ENCODE results near the gene NEK6.

DNA sequence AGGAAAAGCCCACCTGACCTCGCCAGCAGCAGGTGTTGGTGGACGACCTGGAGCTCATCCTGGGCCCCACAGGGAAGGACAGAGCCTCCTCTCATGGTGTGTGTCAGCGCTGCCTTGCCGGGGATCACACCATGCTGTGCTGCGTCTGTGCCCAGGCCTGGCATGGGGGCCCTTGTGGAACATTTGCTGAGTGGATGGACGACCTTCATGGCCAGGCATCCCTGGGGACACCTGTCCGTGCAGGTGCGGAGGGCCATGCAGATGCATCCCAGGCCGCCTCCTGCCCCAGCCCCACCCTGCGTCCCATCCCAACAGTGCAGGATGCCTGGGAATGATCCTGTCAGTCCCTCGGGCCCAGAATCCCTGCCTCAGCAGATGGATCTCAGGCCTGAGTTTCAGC, 73.8 kb downstream of the NEK6 start:
- TF ChIP-seq CHD2 (IDR thresholded peaks at IDR 0.05; ENCODE audit: low read length, partially characterized antibody) (no peak), EP300 (IDR thresholded peaks at IDR 0.05) (no peak), POLR2A (IDR thresholded peaks at IDR 0.05; ENCODE audit: low read length) (no peak), RCOR1 (IDR thresholded peaks at IDR 0.05; ENCODE audit: low read depth, low read length) (no peak), MYC (IDR thresholded peaks at IDR 0.05; ENCODE audit: borderline replicate concordance, low read length) (no peak), CHD4 (IDR thresholded peaks at IDR 0.05; ENCODE audit: borderline replicate concordance) (no peak), MAZ (IDR thresholded peaks at IDR 0.05; ENCODE audit: borderline replicate concordance, low read depth, low read length) (no peak), CEBPB (IDR thresholded peaks at IDR 0.05) (no peak)
- TF ChIP-seq, protein P1, sequence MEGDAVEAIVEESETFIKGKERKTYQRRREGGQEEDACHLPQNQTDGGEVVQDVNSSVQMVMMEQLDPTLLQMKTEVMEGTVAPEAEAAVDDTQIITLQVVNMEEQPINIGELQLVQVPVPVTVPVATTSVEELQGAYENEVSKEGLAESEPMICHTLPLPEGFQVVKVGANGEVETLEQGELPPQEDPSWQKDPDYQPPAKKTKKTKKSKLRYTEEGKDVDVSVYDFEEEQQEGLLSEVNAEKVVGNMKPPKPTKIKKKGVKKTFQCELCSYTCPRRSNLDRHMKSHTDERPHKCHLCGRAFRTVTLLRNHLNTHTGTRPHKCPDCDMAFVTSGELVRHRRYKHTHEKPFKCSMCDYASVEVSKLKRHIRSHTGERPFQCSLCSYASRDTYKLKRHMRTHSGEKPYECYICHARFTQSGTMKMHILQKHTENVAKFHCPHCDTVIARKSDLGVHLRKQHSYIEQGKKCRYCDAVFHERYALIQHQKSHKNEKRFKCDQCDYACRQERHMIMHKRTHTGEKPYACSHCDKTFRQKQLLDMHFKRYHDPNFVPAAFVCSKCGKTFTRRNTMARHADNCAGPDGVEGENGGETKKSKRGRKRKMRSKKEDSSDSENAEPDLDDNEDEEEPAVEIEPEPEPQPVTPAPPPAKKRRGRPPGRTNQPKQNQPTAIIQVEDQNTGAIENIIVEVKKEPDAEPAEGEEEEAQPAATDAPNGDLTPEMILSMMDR (IDR thresholded peaks at IDR 0.05): no peak
- TF ChIP-seq, protein P2, sequence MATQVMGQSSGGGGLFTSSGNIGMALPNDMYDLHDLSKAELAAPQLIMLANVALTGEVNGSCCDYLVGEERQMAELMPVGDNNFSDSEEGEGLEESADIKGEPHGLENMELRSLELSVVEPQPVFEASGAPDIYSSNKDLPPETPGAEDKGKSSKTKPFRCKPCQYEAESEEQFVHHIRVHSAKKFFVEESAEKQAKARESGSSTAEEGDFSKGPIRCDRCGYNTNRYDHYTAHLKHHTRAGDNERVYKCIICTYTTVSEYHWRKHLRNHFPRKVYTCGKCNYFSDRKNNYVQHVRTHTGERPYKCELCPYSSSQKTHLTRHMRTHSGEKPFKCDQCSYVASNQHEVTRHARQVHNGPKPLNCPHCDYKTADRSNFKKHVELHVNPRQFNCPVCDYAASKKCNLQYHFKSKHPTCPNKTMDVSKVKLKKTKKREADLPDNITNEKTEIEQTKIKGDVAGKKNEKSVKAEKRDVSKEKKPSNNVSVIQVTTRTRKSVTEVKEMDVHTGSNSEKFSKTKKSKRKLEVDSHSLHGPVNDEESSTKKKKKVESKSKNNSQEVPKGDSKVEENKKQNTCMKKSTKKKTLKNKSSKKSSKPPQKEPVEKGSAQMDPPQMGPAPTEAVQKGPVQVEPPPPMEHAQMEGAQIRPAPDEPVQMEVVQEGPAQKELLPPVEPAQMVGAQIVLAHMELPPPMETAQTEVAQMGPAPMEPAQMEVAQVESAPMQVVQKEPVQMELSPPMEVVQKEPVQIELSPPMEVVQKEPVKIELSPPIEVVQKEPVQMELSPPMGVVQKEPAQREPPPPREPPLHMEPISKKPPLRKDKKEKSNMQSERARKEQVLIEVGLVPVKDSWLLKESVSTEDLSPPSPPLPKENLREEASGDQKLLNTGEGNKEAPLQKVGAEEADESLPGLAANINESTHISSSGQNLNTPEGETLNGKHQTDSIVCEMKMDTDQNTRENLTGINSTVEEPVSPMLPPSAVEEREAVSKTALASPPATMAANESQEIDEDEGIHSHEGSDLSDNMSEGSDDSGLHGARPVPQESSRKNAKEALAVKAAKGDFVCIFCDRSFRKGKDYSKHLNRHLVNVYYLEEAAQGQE (IDR thresholded peaks at IDR 0.05): no peak
- TF ChIP-seq, protein P3, sequence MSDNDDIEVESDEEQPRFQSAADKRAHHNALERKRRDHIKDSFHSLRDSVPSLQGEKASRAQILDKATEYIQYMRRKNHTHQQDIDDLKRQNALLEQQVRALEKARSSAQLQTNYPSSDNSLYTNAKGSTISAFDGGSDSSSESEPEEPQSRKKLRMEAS (IDR thresholded peaks at IDR 0.05): no peak
- TF ChIP-seq, protein P4, sequence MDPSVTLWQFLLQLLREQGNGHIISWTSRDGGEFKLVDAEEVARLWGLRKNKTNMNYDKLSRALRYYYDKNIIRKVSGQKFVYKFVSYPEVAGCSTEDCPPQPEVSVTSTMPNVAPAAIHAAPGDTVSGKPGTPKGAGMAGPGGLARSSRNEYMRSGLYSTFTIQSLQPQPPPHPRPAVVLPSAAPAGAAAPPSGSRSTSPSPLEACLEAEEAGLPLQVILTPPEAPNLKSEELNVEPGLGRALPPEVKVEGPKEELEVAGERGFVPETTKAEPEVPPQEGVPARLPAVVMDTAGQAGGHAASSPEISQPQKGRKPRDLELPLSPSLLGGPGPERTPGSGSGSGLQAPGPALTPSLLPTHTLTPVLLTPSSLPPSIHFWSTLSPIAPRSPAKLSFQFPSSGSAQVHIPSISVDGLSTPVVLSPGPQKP (IDR thresholded peaks at IDR 0.05; ENCODE audit: low read depth, low read length): no peak
